ENCODE measurements around the gene CTAGE9. TPM values are rescaled to one million over a fixed set of nuclear protein-coding genes. Genes with fewer than 3 reads are reported as not detected.
A peak's percentile ranks its signal among the peaks of the same experiment; 100 is the strongest.

Gene CTAGE9
- total RNA-seq, 1 donor = not detected

GRCh38 chr6:131733376-131734016 lies 22.7 kb upstream of the CTAGE9 start:
- H3K4me3 ChIP-seq (ENCODE audit: insufficient read depth, low read length) = peak overlapping the region; percentile 48
- H3K36me3 ChIP-seq (ENCODE audit: insufficient read depth, low read length) = no peaks in the 10 kb centered on the region
- no peaks in the 10 kb centered on the region for H3K27me3 ChIP-seq (ENCODE audit: insufficient read depth, low read length)
- H3K4me2 ChIP-seq (ENCODE audit: insufficient read depth, low read length) = peak overlapping the region; percentile 83
- H3K9me3 ChIP-seq (ENCODE audit: low read depth, low read length) = no peaks in the 10 kb centered on the region
- TF ChIP-seq CTCF (IDR thresholded peaks at IDR 0.05; ENCODE audit: extremely low read depth, low read depth, low read length) = no peak
- peak; percentile 85 for DNase-seq (ENCODE audit: insufficient read length, low spot score, missing footprints)
- no peaks in the 10 kb centered on the region for H4K20me1 ChIP-seq (ENCODE audit: insufficient read depth, low read length)
- H2AFZ ChIP-seq (ENCODE audit: low read length) = peak overlapping the region; percentile 85
- H3K4me1 ChIP-seq (ENCODE audit: insufficient read depth, low read length) = peaks cover 20% of the 10 kb centered on the region
- no peaks in the 10 kb centered on the region for H3K79me2 ChIP-seq (ENCODE audit: insufficient read depth, low read length)
- H3K27ac ChIP-seq (ENCODE audit: low read depth, low read length) = peak overlapping the region; percentile 94

- H3K27me3 ChIP-seq (ENCODE audit: insufficient read depth, low read length) = no peaks in the 10 kb centered on the region
- peak overlapping the region; percentile 86 for H2AFZ ChIP-seq (ENCODE audit: low read length)
- peak; percentile 15 for DNase-seq (ENCODE audit: insufficient read length, low spot score, missing footprints)
Measured at GRCh38 chr6:131731224-131731623, 20.4 kb upstream of the CTAGE9 start.

GRCh38 chr6:131730264-131730663 lies 19.4 kb upstream of the CTAGE9 start:
- no peaks in the 10 kb centered on the region for H3K79me2 ChIP-seq (ENCODE audit: insufficient read depth, low read length)
- H3K4me3 ChIP-seq (ENCODE audit: insufficient read depth, low read length) = no peak overlapping the region
- TF ChIP-seq CTCF (IDR thresholded peaks at IDR 0.05; ENCODE audit: extremely low read depth, low read depth, low read length) = no peak
- DNase-seq (ENCODE audit: insufficient read length, low spot score, missing footprints) = no peak
- H3K36me3 ChIP-seq (ENCODE audit: insufficient read depth, low read length) = no peaks in the 10 kb centered on the region
- no peak overlapping the region for H2AFZ ChIP-seq (ENCODE audit: low read length)
- H3K9me3 ChIP-seq (ENCODE audit: low read depth, low read length) = no peaks in the 10 kb centered on the region
- no peaks in the 10 kb centered on the region for H3K27me3 ChIP-seq (ENCODE audit: insufficient read depth, low read length)
- peaks cover 28% of the 10 kb centered on the region for H3K4me1 ChIP-seq (ENCODE audit: insufficient read depth, low read length)
- no peaks in the 10 kb centered on the region for H4K20me1 ChIP-seq (ENCODE audit: insufficient read depth, low read length)
- H3K4me2 ChIP-seq (ENCODE audit: insufficient read depth, low read length) = no peak overlapping the region
- no peak overlapping the region for H3K27ac ChIP-seq (ENCODE audit: low read depth, low read length)

More at GRCh38 chr6:131731224-131731623, 20.4 kb upstream of the CTAGE9 start:
- peaks cover 28% of the 10 kb centered on the region for H3K4me1 ChIP-seq (ENCODE audit: insufficient read depth, low read length)
- H3K4me3 ChIP-seq (ENCODE audit: insufficient read depth, low read length) = no peak overlapping the region
- H4K20me1 ChIP-seq (ENCODE audit: insufficient read depth, low read length) = no peaks in the 10 kb centered on the region
- peak overlapping the region; percentile 29 for H3K27ac ChIP-seq (ENCODE audit: low read depth, low read length)
- H3K4me2 ChIP-seq (ENCODE audit: insufficient read depth, low read length) = no peak overlapping the region
- no peaks in the 10 kb centered on the region for H3K79me2 ChIP-seq (ENCODE audit: insufficient read depth, low read length)
- H3K9me3 ChIP-seq (ENCODE audit: low read depth, low read length) = no peaks in the 10 kb centered on the region
- TF ChIP-seq CTCF (IDR thresholded peaks at IDR 0.05; ENCODE audit: extremely low read depth, low read depth, low read length) = no peak
- H3K36me3 ChIP-seq (ENCODE audit: insufficient read depth, low read length) = no peaks in the 10 kb centered on the region

- Histone ChIP-seq H3K4me1 (ENCODE audit: insufficient read depth, low read length) (peaks cover 28% of the 10 kb centered on the region), H3K9me3 (ENCODE audit: low read depth, low read length) (no peaks in the 10 kb centered on the region), H3K27ac (ENCODE audit: low read depth, low read length) (peak overlapping the region; percentile 80), H3K27me3 (ENCODE audit: insufficient read depth, low read length) (no peaks in the 10 kb centered on the region), H3K36me3 (ENCODE audit: insufficient read depth, low read length) (no peaks in the 10 kb centered on the region), H3K79me2 (ENCODE audit: insufficient read depth, low read length) (no peaks in the 10 kb centered on the region), H4K20me1 (ENCODE audit: insufficient read depth, low read length) (no peaks in the 10 kb centered on the region), H3K4me2 (ENCODE audit: insufficient read depth, low read length) (no peak overlapping the region), H3K4me3 (ENCODE audit: insufficient read depth, low read length) (no peak overlapping the region), H2AFZ (ENCODE audit: low read length) (peak overlapping the region; percentile 16)
- TF ChIP-seq CTCF (IDR thresholded peaks at IDR 0.05; ENCODE audit: extremely low read depth, low read depth, low read length) = no peak
- no peak for DNase-seq (ENCODE audit: insufficient read length, low spot score, missing footprints)
Measured at GRCh38 chr6:131729550-131729949, 18.7 kb upstream of the CTAGE9 start.
